EL (cell line): ENCODE data around the gene TNFRSF13B.
"Not testable (repeated sequence)": the region's sequence is repeated elsewhere in the genome, so short reads cannot be mapped to it uniquely, and the experiment has no call there.

Source experiments
- DNase-seq: peaks from one replicate; pipeline ENCODE4 v3.0.0-alpha.2; 2016

The TNFRSF13B gene

DNA sequence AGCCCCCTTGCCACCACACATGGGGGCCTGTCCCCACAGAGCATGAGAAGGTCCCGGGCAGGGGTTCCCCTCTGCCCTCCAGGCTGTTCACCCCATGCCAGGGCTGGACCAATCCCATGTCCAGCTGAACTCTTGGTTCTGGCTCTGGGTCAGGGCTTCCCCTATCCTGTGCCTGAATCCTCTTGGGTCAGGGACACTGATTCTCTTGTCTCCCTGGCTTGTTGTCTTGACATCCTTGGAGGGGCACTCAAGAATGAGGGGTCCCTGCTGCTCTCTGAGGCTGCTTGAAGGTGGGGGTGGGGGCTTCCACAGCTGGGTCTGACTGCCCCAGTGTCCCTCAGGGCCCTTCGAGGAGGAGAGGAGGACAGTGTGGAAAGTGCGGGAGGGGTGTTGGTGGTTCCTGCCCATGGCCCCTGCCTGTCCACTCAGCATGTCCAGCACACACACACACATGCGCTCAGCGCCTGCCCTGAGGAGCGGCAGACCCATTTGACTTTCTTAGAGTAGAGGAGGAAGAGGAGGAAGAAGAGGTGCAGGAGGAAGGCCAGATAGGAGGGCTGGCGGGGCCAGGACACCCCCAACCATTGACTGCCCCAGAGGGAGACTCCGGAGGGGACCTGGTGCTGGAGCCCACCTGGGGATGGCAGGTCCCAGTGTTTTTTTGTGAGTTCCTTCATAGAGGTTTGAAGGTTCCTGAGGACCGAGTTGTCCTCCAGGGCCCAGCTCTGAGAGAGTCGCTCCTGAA lies 47.0 kb downstream of the TNFRSF13B start:
- no peak for DNase-seq

GRCh38 chr17:16923904-16924695 lies 47.8 kb downstream of the TNFRSF13B start:
- no peak for DNase-seq

DNA sequence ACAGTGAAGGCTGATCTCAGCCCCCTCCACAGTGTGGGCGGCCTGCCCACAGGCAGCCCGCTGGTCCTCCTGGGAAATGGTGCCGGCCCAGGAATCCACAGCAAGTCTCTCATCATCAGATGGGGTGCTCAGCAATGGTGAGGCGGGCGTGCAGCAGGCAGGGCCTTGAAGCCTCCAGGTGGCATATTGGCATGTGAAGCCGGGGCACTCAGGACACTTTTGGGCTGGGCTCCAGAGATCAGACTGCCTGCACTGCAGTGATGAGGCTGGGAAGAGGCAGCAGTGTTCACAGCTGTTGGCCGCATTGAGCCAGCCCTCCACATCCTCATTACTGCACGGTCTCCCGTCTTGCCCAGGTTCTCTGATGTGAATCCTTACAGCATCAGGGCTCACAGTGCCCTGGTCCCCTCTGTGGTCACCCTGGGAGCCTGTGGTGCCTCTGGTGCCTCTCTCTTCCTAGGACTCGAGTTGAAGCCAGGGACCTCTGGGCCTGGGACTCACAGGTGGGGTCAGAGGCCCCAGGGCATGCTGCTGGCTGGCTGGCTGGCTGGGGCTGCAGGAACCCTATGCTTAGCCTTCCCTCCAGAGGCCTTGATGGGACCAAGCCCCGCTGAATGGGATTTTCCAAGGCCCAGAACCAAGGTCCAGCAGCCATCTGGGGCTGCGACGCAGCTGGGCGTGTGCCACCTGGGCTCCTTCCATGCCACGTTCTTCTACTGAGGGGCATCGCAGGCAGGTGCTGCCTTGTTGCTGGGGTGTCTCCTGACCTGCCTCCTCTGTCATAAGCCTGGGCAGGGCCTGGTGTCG lies 48.6 kb downstream of the TNFRSF13B start:
- DNase-seq: no peak

- DNase-seq: no peak
Observed at GRCh38 chr17:16922386-16923096, 49.4 kb downstream of the TNFRSF13B start.

- DNase-seq: not testable (repeated sequence)
Observed at GRCh38 chr17:16921451-16921850, 50.5 kb downstream of the TNFRSF13B start.

DNA sequence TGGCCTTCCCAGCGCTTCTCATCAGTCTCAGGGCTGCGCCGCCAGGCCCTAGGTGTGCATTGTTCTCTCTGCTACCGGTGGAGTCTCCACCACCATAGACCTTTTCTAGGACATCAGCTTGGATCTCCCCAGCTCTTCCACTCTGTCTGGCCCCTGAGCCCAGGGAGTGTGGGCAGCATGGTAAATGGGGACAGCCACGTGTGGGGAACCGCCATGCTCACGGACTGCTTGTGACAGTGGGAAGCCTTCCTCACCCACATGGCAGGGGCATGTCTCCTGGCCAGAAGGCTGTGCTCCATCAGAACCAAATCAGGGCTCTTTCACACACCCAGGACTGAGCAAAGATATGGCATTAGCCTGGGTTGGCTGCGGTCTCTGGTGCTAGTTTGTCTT lies 51.3 kb downstream of the TNFRSF13B start:
- DNase-seq: no peak

DNA sequence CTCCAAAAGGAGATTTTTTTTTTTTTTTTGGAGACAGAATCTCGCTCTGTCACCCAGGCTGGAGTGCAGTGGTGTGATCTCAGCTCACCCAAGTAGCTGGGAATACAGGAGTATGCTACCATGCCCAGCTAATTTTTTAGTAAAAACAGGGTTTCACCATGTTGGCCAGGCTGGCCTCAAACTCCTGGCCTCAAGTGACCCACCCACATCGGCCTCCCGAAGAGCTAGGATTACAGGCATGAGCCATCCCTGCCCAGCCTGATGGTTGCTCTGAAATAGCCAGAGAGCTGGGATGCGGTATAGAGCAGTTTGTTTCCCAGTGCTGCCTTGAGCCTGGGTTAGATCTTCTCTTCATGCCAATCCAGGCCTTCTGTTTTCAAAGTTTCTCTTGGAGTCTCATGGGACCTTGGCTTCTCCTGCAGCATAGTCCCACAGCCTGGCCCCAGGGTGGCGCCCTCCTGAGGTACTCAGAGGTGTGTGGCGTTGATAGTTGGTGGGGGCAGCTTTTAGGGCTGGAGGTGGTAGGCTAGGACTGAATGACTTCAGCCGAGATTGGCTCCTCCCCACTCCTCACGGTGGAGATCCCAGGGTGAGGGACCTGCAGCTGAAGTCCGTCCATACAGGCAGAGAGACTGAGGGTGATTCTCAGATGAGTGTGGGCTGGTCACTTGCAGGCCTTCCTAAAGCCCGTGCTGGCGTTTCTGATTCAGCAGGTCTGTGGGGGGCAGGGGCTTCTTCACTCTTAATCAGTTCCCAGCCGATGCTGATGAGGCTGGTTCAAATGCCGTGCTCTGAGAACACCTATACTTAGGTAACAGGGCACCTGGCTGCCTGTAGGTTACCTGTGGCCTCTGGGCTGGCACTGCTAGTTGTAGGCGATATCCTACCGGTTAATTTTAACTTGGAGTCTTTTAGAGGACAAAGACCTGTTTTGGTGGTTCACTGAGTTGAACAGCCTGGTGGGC lies 52.0 kb downstream of the TNFRSF13B start:
- no peak for DNase-seq

GRCh38 chr17:16918443-16918842 lies 53.5 kb downstream of the TNFRSF13B start:
- no peak for DNase-seq

- DNase-seq: no peak
Observed at GRCh38 chr17:16917671-16918394, 54.1 kb downstream of the TNFRSF13B start.

DNA sequence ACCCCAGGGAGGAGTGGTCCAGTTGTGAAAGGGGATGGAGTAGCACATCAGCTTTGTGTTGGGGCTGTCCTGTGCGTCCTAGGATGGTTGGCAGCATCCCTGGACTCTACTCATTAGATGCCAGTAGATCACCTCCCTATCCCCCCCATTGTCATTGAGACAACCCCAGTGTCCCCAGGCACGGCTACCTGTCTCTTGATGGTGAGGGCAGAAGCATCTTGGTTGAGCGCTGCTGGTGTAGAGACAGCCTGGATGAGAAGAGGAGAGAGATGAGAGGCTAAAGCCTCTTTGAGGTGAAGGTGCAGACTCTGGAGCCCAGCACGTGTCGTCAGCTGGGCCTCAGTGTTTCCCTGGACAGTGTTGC lies 55.4 kb downstream of the TNFRSF13B start:
- no peak for DNase-seq

- peak; percentile 66 for DNase-seq
Observed at GRCh38 chr17:16915752-16916556, 56.0 kb downstream of the TNFRSF13B start.

DNA sequence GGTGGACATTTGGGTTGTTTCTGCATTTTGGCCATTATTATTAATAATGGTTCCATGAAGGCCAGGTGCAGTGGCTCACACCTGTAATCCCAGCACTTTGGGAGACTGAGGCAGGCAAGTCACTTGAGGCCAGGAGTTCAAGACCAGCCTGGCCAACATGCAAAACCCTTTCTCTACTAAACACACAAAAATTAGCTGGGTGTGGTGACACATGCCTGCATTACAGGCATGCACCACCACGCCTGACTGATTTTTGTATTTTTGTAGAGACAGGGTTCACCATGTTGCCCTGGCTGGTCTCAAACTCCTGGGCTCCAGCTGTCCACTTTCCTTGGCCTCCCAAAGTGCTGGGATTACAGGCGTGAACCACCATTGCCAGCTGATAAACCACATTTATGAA lies 58.5 kb downstream of the TNFRSF13B start:
- no peak for DNase-seq

DNA sequence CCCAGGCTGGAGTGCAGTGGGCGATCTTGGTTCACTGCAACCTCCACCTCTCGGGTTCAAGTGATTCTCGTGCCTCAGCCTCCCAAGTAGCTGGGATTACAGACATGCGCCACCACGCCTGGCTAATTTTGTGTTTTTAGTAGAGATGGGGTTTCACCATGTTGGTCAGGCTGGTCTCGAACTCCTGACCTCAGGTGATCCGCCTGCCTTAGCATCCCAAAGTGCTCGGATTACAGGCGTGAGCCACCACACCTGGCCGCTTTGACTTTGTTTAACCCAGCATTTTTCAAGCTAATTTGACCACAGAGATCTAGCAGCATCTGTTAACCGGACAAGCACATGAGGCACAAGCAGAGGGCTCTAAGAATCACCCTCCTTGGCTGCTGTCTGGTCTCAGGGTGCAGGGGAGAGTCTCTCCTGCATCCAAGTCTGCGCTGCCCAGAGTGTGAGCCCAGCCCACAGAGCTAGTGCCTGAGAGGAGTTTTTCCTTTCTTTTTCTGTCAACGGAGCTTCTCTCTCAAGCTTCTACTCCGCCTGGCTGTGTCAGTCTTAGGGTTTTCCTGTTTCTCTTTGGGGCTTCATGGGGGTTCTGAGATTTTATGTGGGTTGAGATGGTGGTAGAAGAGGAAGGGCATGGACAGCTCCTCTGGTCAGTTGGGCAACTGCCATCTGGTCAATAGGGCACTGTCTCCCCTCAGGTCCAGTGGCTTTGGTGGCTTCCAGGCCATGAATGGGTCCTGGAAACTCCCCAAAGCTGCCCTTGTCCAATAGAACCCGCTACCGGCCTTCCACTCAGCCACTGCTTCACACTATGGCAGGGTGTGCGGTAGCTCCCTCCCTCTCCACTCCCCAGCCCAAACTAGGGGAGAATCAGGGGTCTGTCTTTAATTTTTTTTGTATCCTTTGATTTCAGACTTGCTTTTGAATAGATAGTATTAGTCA lies 59.6 kb downstream of the TNFRSF13B start:
- DNase-seq: no peak

DNA sequence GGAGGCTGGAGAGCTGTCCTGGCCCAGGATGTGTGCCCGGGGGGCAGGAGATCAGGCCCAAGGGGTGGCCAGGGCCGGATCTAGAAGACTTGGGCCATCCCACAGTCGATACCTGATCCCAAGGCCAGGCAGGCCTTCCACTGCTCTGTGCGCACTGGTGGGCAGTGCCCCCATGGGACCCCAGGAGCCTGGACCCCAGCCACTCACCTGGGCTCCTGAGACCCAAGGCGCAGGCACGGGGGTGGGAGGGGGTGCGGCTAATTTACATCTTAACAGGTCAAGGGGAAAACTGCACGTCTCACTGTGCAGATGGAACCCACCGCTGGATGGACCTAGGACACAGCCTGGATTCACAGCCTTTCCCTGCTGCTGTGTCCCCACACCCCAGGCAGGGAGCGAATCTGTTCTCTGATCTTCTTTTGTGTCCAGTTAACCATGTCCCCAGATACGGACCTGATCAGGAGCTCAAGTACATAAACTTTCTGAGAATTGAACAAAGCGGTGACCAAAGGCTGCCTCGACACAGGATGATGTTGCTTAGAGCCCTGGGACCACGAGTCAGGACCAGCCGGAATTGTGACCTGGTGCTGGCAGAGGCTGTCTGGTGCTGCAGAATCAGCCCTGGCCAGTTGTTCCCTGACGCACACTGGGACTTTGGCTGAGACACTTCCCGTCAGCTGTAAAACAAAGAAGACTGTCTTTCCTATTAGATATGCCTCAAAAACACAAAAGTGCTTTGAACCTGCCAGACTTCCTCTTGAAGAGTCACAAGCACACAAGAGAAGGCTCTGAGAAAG lies 60.6 kb downstream of the TNFRSF13B start:
- DNase-seq: no peak

- no peak for DNase-seq
Observed at GRCh38 chr17:16910341-16910740, 61.6 kb downstream of the TNFRSF13B start.

GRCh38 chr17:16909472-16910246 lies 62.3 kb downstream of the TNFRSF13B start:
- no peak for DNase-seq

GRCh38 chr17:16908273-16908672 lies 63.6 kb downstream of the TNFRSF13B start:
- no peak for DNase-seq
